Liver (tissue), 9 donors: ENCODE data around the gene P3H4. TPM values are rescaled to one million over a fixed set of nuclear protein-coding genes. Genes with fewer than 3 reads are reported as not detected.

Experiments
- DNase-seq: peaks from one replicate; pipeline ENCODE4 v3.0.0-alpha.2; 2017; ENCODE audit warnings: low spot score
- H3K27ac ChIP-seq, 2 donors: one replicate each; pipeline ENCODE4 v1.7.0; 2013; ENCODE audit warnings: inconsistent platforms in 2 of 2, low read length in 2 of 2, control low read depth in 1 of 2, low read depth in 1 of 2, mild to moderate bottlenecking in 1 of 2
- H3K27me3 ChIP-seq, 4 donors: one replicate each; pipeline versions ENCODE4 v1.6.1 to v1.7.0; 2013; ENCODE audit warnings: low read length in 3 of 4, inconsistent platforms in 1 of 4, mild to moderate bottlenecking in 1 of 4, moderate library complexity in 1 of 4; ENCODE audit not compliant: control insufficient read depth in 4 of 4, insufficient read depth in 4 of 4
- H3K36me3 ChIP-seq, 4 donors: one replicate each; pipeline versions ENCODE4 v1.6.1 to v1.7.0; 2013; ENCODE audit warnings: low read length in 3 of 4, mild to moderate bottlenecking in 3 of 4, low read depth in 1 of 4, moderate library complexity in 1 of 4; ENCODE audit not compliant: control insufficient read depth in 4 of 4, insufficient read depth in 3 of 4
- H3K4me1 ChIP-seq, 4 donors: one replicate each; pipeline versions ENCODE4 v1.6.1 to v1.7.0; 2013; ENCODE audit warnings: low read length in 3 of 4, mild to moderate bottlenecking in 3 of 4, moderate library complexity in 1 of 4; ENCODE audit not compliant: control insufficient read depth in 4 of 4, insufficient read depth in 4 of 4
- H3K4me3 ChIP-seq, 3 donors: one replicate each; pipeline versions ENCODE4 v1.6.1 to v1.7.0; 2013; ENCODE audit warnings: low read length in 3 of 3, control low read depth in 1 of 3, low read depth in 1 of 3, mild to moderate bottlenecking in 1 of 3
- H3K9ac ChIP-seq, 2 donors: one replicate each; pipeline ENCODE4 v1.7.0; 2013; ENCODE audit warnings: low read length in 2 of 2, mild to moderate bottlenecking in 2 of 2, moderate library complexity in 2 of 2, control low read depth in 1 of 2, low read depth in 1 of 2
- H3K9me3 ChIP-seq, 4 donors: one replicate each; pipeline versions ENCODE4 v1.6.1 to v1.7.0; 2013; ENCODE audit warnings: low read length in 3 of 4; ENCODE audit not compliant: control insufficient read depth in 4 of 4
- EGR1 ChIP-seq, 2 donors: IDR thresholded peaks; 2 replicates each; pipeline ENCODE4 v1.6.1; 2016 to 2018; ENCODE audit warnings: antibody characterized with exemption in 2 of 2, low read depth in 2 of 2
- FOXA1 ChIP-seq: IDR thresholded peaks from 2 replicates; pipeline ENCODE4 v1.6.1; 2016; ENCODE audit warnings: antibody characterized with exemption
- FOXA2 ChIP-seq: IDR thresholded peaks from 2 replicates; pipeline ENCODE4 v1.6.1; 2016; ENCODE audit warnings: antibody characterized with exemption
- GABPA ChIP-seq, 2 donors: IDR thresholded peaks in 1 of 2; conservative IDR thresholded peaks in 1 of 2; 2 replicates each; pipeline ENCODE4 v1.6.1; 2016; ENCODE audit warnings: antibody characterized with exemption in 2 of 2, mild to moderate bottlenecking in 1 of 2, moderate library complexity in 1 of 2
- HNF4A ChIP-seq, 2 donors: conservative IDR thresholded peaks; 2 replicates each; pipeline ENCODE4 v1.6.1; 2016; ENCODE audit warnings: antibody characterized with exemption in 2 of 2, mild to moderate bottlenecking in 2 of 2
- HNF4G ChIP-seq: IDR thresholded peaks from 2 replicates; pipeline ENCODE4 v1.6.1; 2016; ENCODE audit warnings: antibody characterized with exemption
- JUND ChIP-seq, 2 donors: IDR thresholded peaks; 2 replicates each; pipeline ENCODE4 v1.6.1; 2016; ENCODE audit warnings: antibody characterized with exemption in 2 of 2
- NR2F2 ChIP-seq: IDR thresholded peaks from 2 replicates; pipeline ENCODE4 v1.6.1; 2016; ENCODE audit warnings: antibody characterized with exemption
- RAD21 ChIP-seq, 2 donors: IDR thresholded peaks; 2 replicates each; pipeline ENCODE4 v1.6.1; 2016; ENCODE audit warnings: antibody characterized with exemption in 2 of 2, mild to moderate bottlenecking in 2 of 2
- REST ChIP-seq: IDR thresholded peaks from 2 replicates; pipeline ENCODE4 v1.6.1; 2016; ENCODE audit warnings: antibody characterized with exemption, mild to moderate bottlenecking
- RXRA ChIP-seq, 2 donors: IDR thresholded peaks; 2 replicates each; pipeline ENCODE4 v1.6.1; 2017 to 2018; ENCODE audit warnings: antibody characterized with exemption in 2 of 2, mild to moderate bottlenecking in 1 of 2
- SP1 ChIP-seq: IDR thresholded peaks from 2 replicates; pipeline ENCODE4 v1.6.1; 2018; ENCODE audit warnings: antibody characterized with exemption, mild to moderate bottlenecking
- TAF1 ChIP-seq: conservative IDR thresholded peaks from 2 replicates; pipeline ENCODE4 v1.6.1; 2016; ENCODE audit warnings: antibody characterized with exemption, mild to moderate bottlenecking
- YY1 ChIP-seq: IDR thresholded peaks from 2 replicates; pipeline ENCODE4 v1.6.1; 2016; ENCODE audit warnings: antibody characterized with exemption, mild to moderate bottlenecking
- ZBTB33 ChIP-seq: IDR thresholded peaks from 2 replicates; pipeline ENCODE4 v1.6.1; 2016; ENCODE audit warnings: antibody characterized with exemption
- WGBS: extraction: QIAGEN DNeasy Blood & Tissue Kit; methylation state at CpG from one replicate; pipeline ENCODE4 v1.1.7; 2013; 5-methylcytosine and 5-hydroxymethylcytosine counted together
- polyA plus RNA-seq, 2 donors: library from polyadenylated mRNA; stranded (reverse) in 1 of 2; unstranded in 1 of 2; fragments of 200-250 nt in 1 of 2; fragments of >200 nt in 1 of 2; fragmentation: Nextera tagmentation in 1 of 2; extraction: Ambion mirVana in 1 of 2; gene quantifications; one replicate each; pipeline versions ENCODE4 v1.2.1 to v1.2.3, GENCODE V29; 2013 to 2015
- total RNA-seq, 2 donors: library from RNA; depleted of rRNA; stranded (reverse); fragments of >200 nt; gene quantifications; one replicate each; pipeline ENCODE4 v1.2.3, GENCODE V29; 2014
- TF ChIP-seq, protein P1 (sequence below): IDR thresholded peaks from 2 replicates; pipeline ENCODE4 v1.6.1; 2016; ENCODE audit warnings: antibody characterized with exemption
- TF ChIP-seq, protein P2 (sequence below): IDR thresholded peaks from 2 replicates; pipeline ENCODE4 v1.6.1; 2016; ENCODE audit warnings: antibody characterized with exemption
- TF ChIP-seq, protein P3 (sequence below): fragments of 150-350 bp; IDR thresholded peaks from 2 replicates; pipeline ENCODE4 v1.5.1; 2017; ENCODE audit warnings: improper control_type of control experiment, low read depth, low read length; ENCODE audit not compliant: missing input control
- donor health status: healthy.
- donor health status: healthy.
- donor health status: healthy.
- donor health status: healthy.
- donor health status: healthy.

P3H4 gene
- total and polyA plus RNA-seq, 4 donors = 1.7 to 5.6 (median 2.3) TPM

DNA sequence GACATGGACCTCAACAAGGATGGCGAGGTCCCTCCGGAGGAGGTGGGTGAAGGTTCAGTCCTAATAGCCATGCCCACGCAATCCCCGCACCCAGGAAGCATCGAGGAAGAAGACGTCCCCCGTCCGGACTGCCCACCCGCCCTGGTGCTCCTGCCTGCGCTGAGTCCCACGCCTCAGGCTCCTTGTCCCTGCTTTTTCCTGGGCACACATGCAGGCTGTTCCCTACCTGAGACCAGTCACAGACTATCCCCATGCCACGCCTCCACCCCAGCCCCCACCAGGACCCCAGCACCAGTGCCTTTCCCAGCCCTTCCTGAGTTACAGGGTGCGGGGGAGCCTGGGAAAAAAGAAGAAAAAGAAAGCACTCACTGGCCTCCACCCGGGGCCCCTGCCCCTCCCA lies 10.0 kb upstream of the P3H4 start:
- Histone ChIP-seq H3K9me3 (no peaks in the 10 kb centered on the region), H3K9ac (no peak overlapping the region), H3K36me3 (peaks cover 0 to 9% (median 3%) of the 10 kb centered on the region in 4 donors), H3K27ac (no peak overlapping the region), H3K27me3 (no peaks in the 10 kb centered on the region), H3K4me3 (no peak overlapping the region), H3K4me1 (no peaks in the 10 kb centered on the region)
- DNase-seq = no peak
- WGBS = 88% methylated on average over 14 of the region's 14 CpGs
- TF ChIP-seq TAF1 (no peak), REST (no peak), GABPA (IDR thresholded peaks at IDR 0.05 in 1 of 2, conservative IDR thresholded peaks at IDR 0.05 in 1 of 2) (no peak), SP1 (no peak)

DNA sequence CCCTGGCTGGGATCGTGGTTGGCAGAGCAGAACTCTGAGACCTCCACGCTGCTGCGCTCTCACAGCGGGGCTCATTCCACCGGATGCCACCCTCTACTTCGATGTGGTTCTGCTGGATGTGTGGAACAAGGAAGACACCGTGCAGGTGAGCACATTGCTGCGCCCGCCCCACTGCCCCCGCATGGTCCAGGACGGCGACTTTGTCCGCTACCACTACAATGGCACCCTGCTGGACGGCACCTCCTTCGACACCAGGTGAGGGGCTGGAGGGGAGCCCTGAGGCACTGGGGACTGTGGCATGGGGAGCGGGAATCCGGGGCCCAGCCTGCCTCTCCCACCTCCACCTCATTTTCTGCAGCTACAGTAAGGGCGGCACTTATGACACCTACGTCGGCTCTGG lies 6.3 kb upstream of the P3H4 start:
- Histone ChIP-seq H3K27ac (no peak overlapping the region), H3K36me3 (no peaks in the 10 kb centered on the region), H3K4me1 (no peaks in the 10 kb centered on the region), H3K4me3 (no peak overlapping the region), H3K9me3 (no peaks in the 10 kb centered on the region), H3K27me3 (no peaks in the 10 kb centered on the region), H3K9ac (no peak overlapping the region)
- no peak for DNase-seq
- TF ChIP-seq REST = no peak
- no peak for TF ChIP-seq FOXA1
- no peak for TF ChIP-seq SP1
- no peak for TF ChIP-seq YY1
- TF ChIP-seq, protein P1, sequence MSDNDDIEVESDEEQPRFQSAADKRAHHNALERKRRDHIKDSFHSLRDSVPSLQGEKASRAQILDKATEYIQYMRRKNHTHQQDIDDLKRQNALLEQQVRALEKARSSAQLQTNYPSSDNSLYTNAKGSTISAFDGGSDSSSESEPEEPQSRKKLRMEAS = no peak
- no peak for TF ChIP-seq JUND (IDR thresholded peaks at IDR 0.05)
- TF ChIP-seq, protein P2, sequence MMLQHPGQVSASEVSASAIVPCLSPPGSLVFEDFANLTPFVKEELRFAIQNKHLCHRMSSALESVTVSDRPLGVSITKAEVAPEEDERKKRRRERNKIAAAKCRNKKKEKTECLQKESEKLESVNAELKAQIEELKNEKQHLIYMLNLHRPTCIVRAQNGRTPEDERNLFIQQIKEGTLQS = no peak
- TF ChIP-seq FOXA2 = no peak
- no peak for TF ChIP-seq ZBTB33
- TF ChIP-seq RAD21 (IDR thresholded peaks at IDR 0.05) = no peak
- TF ChIP-seq HNF4A (conservative IDR thresholded peaks at IDR 0.05) = no peak
- no peak for TF ChIP-seq GABPA (IDR thresholded peaks at IDR 0.05 in 1 of 2, conservative IDR thresholded peaks at IDR 0.05 in 1 of 2)
- no peak for TF ChIP-seq EGR1 (IDR thresholded peaks at IDR 0.05; ENCODE audit: low read depth in 2 of 2)
- TF ChIP-seq TAF1 = no peak
- no peak for TF ChIP-seq RXRA (IDR thresholded peaks at IDR 0.05)
- no peak for TF ChIP-seq NR2F2
- TF ChIP-seq HNF4G = no peak
- TF ChIP-seq, protein P3, sequence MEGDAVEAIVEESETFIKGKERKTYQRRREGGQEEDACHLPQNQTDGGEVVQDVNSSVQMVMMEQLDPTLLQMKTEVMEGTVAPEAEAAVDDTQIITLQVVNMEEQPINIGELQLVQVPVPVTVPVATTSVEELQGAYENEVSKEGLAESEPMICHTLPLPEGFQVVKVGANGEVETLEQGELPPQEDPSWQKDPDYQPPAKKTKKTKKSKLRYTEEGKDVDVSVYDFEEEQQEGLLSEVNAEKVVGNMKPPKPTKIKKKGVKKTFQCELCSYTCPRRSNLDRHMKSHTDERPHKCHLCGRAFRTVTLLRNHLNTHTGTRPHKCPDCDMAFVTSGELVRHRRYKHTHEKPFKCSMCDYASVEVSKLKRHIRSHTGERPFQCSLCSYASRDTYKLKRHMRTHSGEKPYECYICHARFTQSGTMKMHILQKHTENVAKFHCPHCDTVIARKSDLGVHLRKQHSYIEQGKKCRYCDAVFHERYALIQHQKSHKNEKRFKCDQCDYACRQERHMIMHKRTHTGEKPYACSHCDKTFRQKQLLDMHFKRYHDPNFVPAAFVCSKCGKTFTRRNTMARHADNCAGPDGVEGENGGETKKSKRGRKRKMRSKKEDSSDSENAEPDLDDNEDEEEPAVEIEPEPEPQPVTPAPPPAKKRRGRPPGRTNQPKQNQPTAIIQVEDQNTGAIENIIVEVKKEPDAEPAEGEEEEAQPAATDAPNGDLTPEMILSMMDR = no peak
- WGBS = 97% methylated on average over 20 of the region's 20 CpGs
